CD4-positive, CD25-positive, alpha-beta regulatory T cell (primary cell): ENCODE results near the gene TANC1. TPM values are rescaled to one million over a fixed set of nuclear protein-coding genes. Genes with fewer than 3 reads are reported as not detected.

Source experiments
- ATAC-seq, 2 donors: fragments of 150-1000 bp; cut with Tn5 transposase; one replicate each; pipeline ENCODE4 v1.10.0; 2021; ENCODE audit warnings: low read depth in 2 of 2, moderate number of reproducible peaks in 2 of 2, moderate library complexity in 1 of 2
- DNase-seq, 3 donors: peaks; one replicate each; pipeline versions ENCODE4 v3.0.0 to v3.0.0-alpha.2; 2012 to 2022; ENCODE audit warnings: mixed read lengths in 1 of 3
- H3K27ac ChIP-seq: one replicate; pipeline ENCODE4 v1.7.0; 2013; ENCODE audit warnings: mild to moderate bottlenecking, low read length; ENCODE audit not compliant: insufficient read depth, poor library complexity, severe bottlenecking
- H3K27me3 ChIP-seq: one replicate; pipeline ENCODE4 v1.7.0; 2013; ENCODE audit warnings: low read length; ENCODE audit not compliant: control insufficient read depth, insufficient read depth
- H3K36me3 ChIP-seq: one replicate; pipeline ENCODE4 v1.7.0; 2013; ENCODE audit warnings: mild to moderate bottlenecking, low read length, moderate library complexity; ENCODE audit not compliant: control insufficient read depth, insufficient read depth
- H3K4me1 ChIP-seq: 2 replicates; pipeline ENCODE4 v1.7.0; 2013; ENCODE audit warnings: mild to moderate bottlenecking, low read length; ENCODE audit not compliant: insufficient read depth, control insufficient read depth, poor library complexity, severe bottlenecking
- H3K4me3 ChIP-seq: one replicate; pipeline ENCODE4 v1.7.0; 2013; ENCODE audit warnings: low read depth, mild to moderate bottlenecking, low read length, moderate library complexity
- H3K9me3 ChIP-seq, 2 experiments: 1 replicate in 1 of 2; 2 replicates in 1 of 2; pipeline ENCODE4 v1.7.0; 2013; ENCODE audit warnings: low read length in 2 of 2, mild to moderate bottlenecking in 1 of 2, moderate library complexity in 1 of 2; ENCODE audit not compliant: control insufficient read depth in 2 of 2
- H3K27ac Mint-ChIP-seq, 3 donors: one replicate each; pipeline ENCODE4 v1.8.0; 2020 to 2022; ENCODE audit warnings: mild to moderate bottlenecking in 3 of 3, mixed read lengths in 3 of 3, moderate library complexity in 2 of 3
- H3K27me3 Mint-ChIP-seq: one replicate; pipeline ENCODE4 v1.8.0; 2022; ENCODE audit warnings: mild to moderate bottlenecking, mixed read lengths
- H3K36me3 Mint-ChIP-seq: one replicate; pipeline ENCODE4 v1.8.0; 2020; ENCODE audit warnings: mixed read lengths
- H3K4me1 Mint-ChIP-seq, 4 donors: one replicate each; pipeline ENCODE4 v1.8.0; 2020 to 2022; ENCODE audit warnings: mixed read lengths in 4 of 4, mild to moderate bottlenecking in 1 of 4
- H3K4me3 Mint-ChIP-seq, 4 donors: one replicate each; pipeline ENCODE4 v1.8.0; 2020 to 2022; ENCODE audit warnings: mild to moderate bottlenecking in 4 of 4, mixed read lengths in 4 of 4, moderate library complexity in 3 of 4
- H3K9me3 Mint-ChIP-seq, 7 donors: one replicate each; pipeline ENCODE4 v1.8.0; 2020 to 2022; ENCODE audit warnings: mixed read lengths in 7 of 7, mild to moderate bottlenecking in 3 of 7, moderate library complexity in 2 of 7
- polyA plus RNA-seq, 4 donors: library from polyadenylated mRNA; unstranded; fragments of 300-500 nt; fragmentation: Illumina TruSeq; gene quantifications; one replicate each; pipeline ENCODE4 v1.2.3, GENCODE V29; 2021
- total RNA-seq: library from RNA; stranded (reverse); gene quantifications from one replicate; pipeline ENCODE4 v1.2.3, GENCODE V29; 2022

The TANC1 gene
- total and polyA plus RNA-seq, 5 donors from 2014 or later, result 0.06 to 0.07 TPM; not detected in 3

GRCh38 chr2:159067971-159068370, 99.5 kb downstream of the TANC1 start:
- H3K4me1 Mint-ChIP-seq, result no peaks in the 10 kb centered on the region
- no peak for DNase-seq
- H3K27ac ChIP-seq, result no peak overlapping the region
- no peaks in the 10 kb centered on the region for H3K9me3 Mint-ChIP-seq
- no peak overlapping the region for H3K4me3 Mint-ChIP-seq
- H3K36me3 ChIP-seq, result no peaks in the 10 kb centered on the region
- H3K9me3 ChIP-seq, result no peaks in the 10 kb centered on the region
- no peak overlapping the region for H3K27ac Mint-ChIP-seq
- no peaks in the 10 kb centered on the region for H3K36me3 Mint-ChIP-seq
- H3K27me3 ChIP-seq, result no peaks in the 10 kb centered on the region
- H3K4me3 ChIP-seq, result no peak overlapping the region
- no peaks in the 10 kb centered on the region for H3K4me1 ChIP-seq
- H3K27me3 Mint-ChIP-seq, result peaks cover 10% of the 10 kb centered on the region
- ATAC-seq, result no peak

DNA sequence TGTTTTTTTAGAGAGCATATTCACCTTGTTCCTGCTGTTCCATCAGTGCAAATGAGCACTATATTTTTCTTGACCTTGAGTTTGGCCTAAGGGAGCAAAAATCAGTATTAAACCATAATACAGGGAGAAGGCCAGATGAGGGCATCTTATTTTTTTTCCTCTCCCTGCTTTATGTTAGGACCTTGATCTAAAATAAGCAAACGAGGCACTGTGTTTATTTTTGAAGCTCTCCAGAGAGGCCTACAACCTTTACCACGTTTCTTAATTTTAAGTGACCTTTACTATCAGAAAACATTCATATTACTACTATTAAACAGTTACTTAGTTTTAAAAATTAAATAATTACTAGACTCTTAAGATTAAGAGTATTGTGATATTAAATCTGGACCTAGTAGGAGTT, 100.8 kb downstream of the TANC1 start:
- no peaks in the 10 kb centered on the region for H3K4me1 ChIP-seq
- Mint-ChIP-seq H3K4me3 (no peak overlapping the region), H3K36me3 (no peaks in the 10 kb centered on the region), H3K27me3 (peaks cover 9% of the 10 kb centered on the region), H3K27ac (no peak overlapping the region), H3K9me3 (no peaks in the 10 kb centered on the region), H3K4me1 (no peaks in the 10 kb centered on the region)
- no peaks in the 10 kb centered on the region for H3K9me3 ChIP-seq
- no peaks in the 10 kb centered on the region for H3K36me3 ChIP-seq
- ATAC-seq (no peak), DNase-seq (no peak)
- H3K4me3 ChIP-seq, result no peak overlapping the region
- no peaks in the 10 kb centered on the region for H3K27me3 ChIP-seq
- H3K27ac ChIP-seq, result no peak overlapping the region

DNA sequence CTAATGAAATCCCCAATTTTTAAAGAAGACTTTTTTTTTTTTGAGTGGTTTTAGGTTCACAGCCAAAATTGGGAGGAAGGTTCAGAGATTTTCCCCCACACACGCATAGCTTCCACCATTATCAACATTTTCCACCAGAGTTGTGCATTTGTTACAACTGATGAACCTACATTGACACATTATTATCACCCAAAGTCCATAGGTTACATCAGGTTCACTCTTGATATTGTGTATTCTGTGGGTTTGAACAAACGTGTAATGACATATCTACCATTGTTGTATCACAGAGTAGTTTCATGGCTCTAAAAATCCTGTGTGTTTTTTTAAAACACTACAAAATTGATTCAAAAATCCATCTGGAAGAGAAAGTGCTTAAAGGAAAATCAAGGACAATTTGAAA, 101.8 kb downstream of the TANC1 start:
- no peak overlapping the region for H3K4me3 ChIP-seq
- no peaks in the 10 kb centered on the region for H3K27me3 ChIP-seq
- Mint-ChIP-seq H3K4me1 (no peaks in the 10 kb centered on the region), H3K27ac (no peak overlapping the region), H3K36me3 (no peaks in the 10 kb centered on the region), H3K4me3 (no peak overlapping the region), H3K27me3 (peaks cover 9% of the 10 kb centered on the region), H3K9me3 (no peaks in the 10 kb centered on the region)
- ATAC-seq (no peak), DNase-seq (no peak)
- H3K27ac ChIP-seq, result no peak overlapping the region
- no peaks in the 10 kb centered on the region for H3K9me3 ChIP-seq
- no peaks in the 10 kb centered on the region for H3K4me1 ChIP-seq
- H3K36me3 ChIP-seq, result no peaks in the 10 kb centered on the region

DNA sequence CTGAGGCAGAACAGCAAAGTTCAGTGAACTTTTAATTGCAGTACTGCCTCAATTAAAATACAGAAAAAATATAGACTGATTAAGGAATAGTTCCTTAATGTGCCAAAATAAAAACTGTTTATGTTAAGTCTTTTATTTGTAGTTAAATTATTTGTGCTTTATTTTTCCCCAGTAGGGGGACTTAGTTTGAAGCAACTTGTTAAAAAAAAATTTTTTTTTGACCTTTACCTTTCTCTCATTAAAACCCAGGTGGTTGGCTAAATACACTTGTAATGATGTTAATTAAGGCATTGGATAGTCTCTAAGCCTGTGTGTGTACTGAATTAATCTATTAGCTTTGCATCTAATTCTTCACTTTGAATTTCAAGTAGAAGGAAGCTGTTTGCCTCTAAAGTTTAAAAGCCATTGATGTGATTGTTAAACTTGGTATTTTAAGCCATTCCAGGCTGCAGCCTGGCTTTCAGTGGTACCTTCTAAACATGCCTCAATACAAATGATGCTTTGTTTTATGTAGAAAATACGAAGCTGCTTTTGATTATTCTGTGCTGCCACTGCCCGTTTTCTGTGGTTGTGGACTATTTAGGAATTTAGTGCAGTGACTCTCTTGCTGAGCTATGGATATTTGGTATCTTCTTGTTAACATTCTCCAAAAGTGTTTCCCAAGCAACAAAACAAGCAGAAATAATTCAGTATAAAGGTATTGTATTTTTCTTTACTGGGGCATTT, 102.9 kb downstream of the TANC1 start:
- Mint-ChIP-seq H3K36me3 (no peaks in the 10 kb centered on the region), H3K4me1 (no peaks in the 10 kb centered on the region), H3K27ac (no peak overlapping the region), H3K9me3 (peaks cover 0 to 4% (median 0%) of the 10 kb centered on the region in 7 donors), H3K4me3 (no peak overlapping the region), H3K27me3 (peaks cover 4% of the 10 kb centered on the region)
- DNase-seq, result no peak
- ATAC-seq, result no peak
- Histone ChIP-seq H3K4me1 (no peaks in the 10 kb centered on the region), H3K36me3 (no peaks in the 10 kb centered on the region), H3K4me3 (no peak overlapping the region), H3K9me3 (no peaks in the 10 kb centered on the region), H3K27ac (no peak overlapping the region), H3K27me3 (no peaks in the 10 kb centered on the region)

DNA sequence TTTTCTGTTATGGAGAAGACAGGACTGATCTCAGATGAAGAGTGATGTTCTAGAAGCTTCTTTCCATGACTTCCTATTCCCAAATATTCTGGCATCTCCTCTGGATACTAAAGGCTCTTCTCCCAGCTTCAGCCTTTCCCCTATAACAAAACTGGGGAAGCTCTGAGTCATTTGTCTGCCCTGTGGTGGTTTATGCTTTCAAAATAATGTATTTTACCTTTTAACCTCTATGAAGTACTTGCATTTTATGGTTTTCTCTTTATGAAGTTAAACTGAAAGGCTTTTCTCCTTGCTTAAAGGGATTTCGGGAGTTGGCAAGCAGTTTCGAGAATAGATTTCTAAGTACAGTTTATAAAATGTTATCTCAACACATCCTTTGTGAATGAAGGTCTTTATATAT, 104.4 kb downstream of the TANC1 start:
- peaks cover 0 to 4% (median 0%) of the 10 kb centered on the region in 7 donors for H3K9me3 Mint-ChIP-seq
- ATAC-seq, result no peak
- no peaks in the 10 kb centered on the region for H3K4me1 ChIP-seq
- no peak for DNase-seq
- H3K4me1 Mint-ChIP-seq, result no peaks in the 10 kb centered on the region
- H3K4me3 Mint-ChIP-seq, result no peak overlapping the region
- H3K36me3 Mint-ChIP-seq, result no peaks in the 10 kb centered on the region
- no peaks in the 10 kb centered on the region for H3K9me3 ChIP-seq
- H3K27ac ChIP-seq, result no peak overlapping the region
- H3K27ac Mint-ChIP-seq, result no peak overlapping the region
- H3K4me3 ChIP-seq, result no peak overlapping the region
- H3K36me3 ChIP-seq, result no peaks in the 10 kb centered on the region
- H3K27me3 ChIP-seq, result no peaks in the 10 kb centered on the region
- H3K27me3 Mint-ChIP-seq, result peaks cover 4% of the 10 kb centered on the region

DNA sequence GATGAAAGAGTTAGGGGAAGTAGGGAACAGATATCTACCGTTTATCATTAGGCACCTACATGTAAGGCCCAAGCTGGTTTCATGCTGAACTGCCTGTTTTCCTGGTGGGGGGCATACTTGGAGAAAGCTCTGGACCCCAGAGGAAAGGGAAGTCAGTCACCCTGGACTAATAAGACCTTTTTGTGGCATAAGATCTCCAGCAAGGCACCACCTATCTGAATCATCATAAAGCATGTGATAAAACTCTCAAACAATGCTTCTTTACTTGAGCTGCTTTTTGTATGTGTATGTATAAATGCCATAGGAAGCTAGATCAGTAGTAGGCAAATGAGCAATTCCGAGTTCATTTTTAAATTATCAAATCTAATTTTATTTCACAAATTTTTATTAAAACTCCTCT, 104.8 kb downstream of the TANC1 start:
- H3K4me3 ChIP-seq, result no peak overlapping the region
- H3K9me3 Mint-ChIP-seq, result peaks cover 0 to 4% (median 0%) of the 10 kb centered on the region in 7 donors
- no peak for DNase-seq
- H3K4me3 Mint-ChIP-seq, result no peak overlapping the region
- ATAC-seq, result no peak
- H3K27ac ChIP-seq, result no peak overlapping the region
- no peaks in the 10 kb centered on the region for H3K36me3 Mint-ChIP-seq
- no peaks in the 10 kb centered on the region for H3K36me3 ChIP-seq
- H3K27me3 Mint-ChIP-seq, result peaks cover 4% of the 10 kb centered on the region
- H3K4me1 ChIP-seq, result no peaks in the 10 kb centered on the region
- no peak overlapping the region for H3K27ac Mint-ChIP-seq
- H3K9me3 ChIP-seq, result no peaks in the 10 kb centered on the region
- no peaks in the 10 kb centered on the region for H3K4me1 Mint-ChIP-seq
- no peaks in the 10 kb centered on the region for H3K27me3 ChIP-seq

- Histone ChIP-seq H3K27me3 (no peaks in the 10 kb centered on the region), H3K36me3 (no peaks in the 10 kb centered on the region), H3K4me1 (no peaks in the 10 kb centered on the region), H3K4me3 (no peak overlapping the region), H3K27ac (no peak overlapping the region), H3K9me3 (no peaks in the 10 kb centered on the region)
- Mint-ChIP-seq H3K4me1 (no peaks in the 10 kb centered on the region), H3K4me3 (no peak overlapping the region), H3K36me3 (no peaks in the 10 kb centered on the region), H3K27ac (no peak overlapping the region), H3K9me3 (peaks cover 0 to 4% (median 0%) of the 10 kb centered on the region in 7 donors), H3K27me3 (peaks cover 4% of the 10 kb centered on the region)
- ATAC-seq, result no peak
- no peak for DNase-seq
Measured at GRCh38 chr2:159074605-159075004, 106.2 kb downstream of the TANC1 start.

DNA sequence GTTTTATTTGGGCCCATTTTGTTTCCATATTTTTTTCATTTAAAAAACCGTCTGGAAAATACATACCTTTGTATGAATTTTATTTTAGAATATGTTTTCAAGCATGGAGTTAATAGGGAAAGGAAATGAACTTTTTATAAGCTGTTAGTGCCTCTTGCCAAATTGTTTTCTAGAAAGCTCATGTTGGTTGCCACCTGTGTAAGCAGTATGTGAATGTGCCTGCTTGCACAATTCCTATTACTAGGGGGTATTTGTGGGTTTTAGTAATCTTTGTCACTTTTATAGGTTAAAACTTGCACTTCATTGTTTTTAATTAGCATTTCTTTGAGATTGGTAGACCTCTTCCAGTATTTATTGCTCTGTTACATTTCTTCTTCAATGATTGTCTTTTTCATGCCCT, 107.3 kb downstream of the TANC1 start:
- H3K36me3 ChIP-seq, result no peaks in the 10 kb centered on the region
- DNase-seq, result no peak
- ATAC-seq, result no peak
- no peak overlapping the region for H3K27ac ChIP-seq
- Mint-ChIP-seq H3K4me3 (no peak overlapping the region), H3K27me3 (peaks cover 4% of the 10 kb centered on the region), H3K4me1 (no peaks in the 10 kb centered on the region), H3K36me3 (no peaks in the 10 kb centered on the region), H3K27ac (no peak overlapping the region), H3K9me3 (peaks cover 0 to 4% (median 0%) of the 10 kb centered on the region in 7 donors)
- H3K4me1 ChIP-seq, result no peaks in the 10 kb centered on the region
- H3K27me3 ChIP-seq, result no peaks in the 10 kb centered on the region
- no peak overlapping the region for H3K4me3 ChIP-seq
- H3K9me3 ChIP-seq, result no peaks in the 10 kb centered on the region
